HepG2 (cell line): ENCODE measurements around the gene OR6S1. TPM values are rescaled to one million over a fixed set of nuclear protein-coding genes. Genes with fewer than 3 reads are reported as not detected.

ENCODE experiments used
- ARHGAP35 ChIP-seq: sonication (generic); formaldehyde crosslinking; IDR thresholded peaks from 2 replicates; pipeline ENCODE4 v1.9.0; 2022; ENCODE audit warnings: mild to moderate bottlenecking, inconsistent platforms, moderate library complexity, missing genetic modification reagents, borderline replicate concordance
- GZF1 ChIP-seq: sonication (generic); formaldehyde crosslinking; IDR thresholded peaks from 2 replicates; pipeline ENCODE4 v1.5.1; 2020; ENCODE audit warnings: mild to moderate bottlenecking, missing genetic modification reagents
- JUND ChIP-seq: sonication (generic); formaldehyde crosslinking; IDR thresholded peaks from 2 replicates; pipeline ENCODE4 v1.8.0; 2022; ENCODE audit warnings: mild to moderate bottlenecking, missing genetic modification reagents
- KLF12 ChIP-seq: sonication (generic); formaldehyde crosslinking; IDR thresholded peaks from 2 replicates; pipeline ENCODE4 v1.4.0; 2020; ENCODE audit warnings: missing genetic modification reagents, borderline replicate concordance
- MIER3 ChIP-seq: IDR thresholded peaks from 2 replicates; pipeline ENCODE4 v1.6.1; 2016; ENCODE audit warnings: missing compliant biosample characterization, borderline replicate concordance
- PRMT3 ChIP-seq: sonication (generic); formaldehyde crosslinking; IDR thresholded peaks from 2 replicates; pipeline ENCODE4 v1.8.1; 2022; ENCODE audit warnings: low read depth, mild to moderate bottlenecking, moderate library complexity, missing genetic modification reagents, borderline replicate concordance
- SMARCE1 ChIP-seq: fragments of 450-650 bp; IDR thresholded peaks from 2 replicates; pipeline ENCODE4 v1.6.1; 2017; ENCODE audit warnings: borderline replicate concordance
- SMYD3 ChIP-seq: sonication (generic); formaldehyde crosslinking; IDR thresholded peaks from 2 replicates; pipeline ENCODE4 v1.8.1; 2023; ENCODE audit warnings: mild to moderate bottlenecking, missing genetic modification reagents
- SNRNP70 ChIP-seq: fragments of 200-400 bp; formaldehyde crosslinking; IDR thresholded peaks from 2 replicates; pipeline ENCODE4 v1.6.1; 2017; ENCODE audit warnings: mild to moderate bottlenecking, low read depth, low read length, moderate library complexity
- TCF7 ChIP-seq: sonication (generic); IDR thresholded peaks from 2 replicates; pipeline ENCODE4 v1.6.1; 2016; ENCODE audit warnings: antibody characterized with exemption, low read depth
- ZIK1 ChIP-seq: sonication (generic); formaldehyde crosslinking; IDR thresholded peaks from 2 replicates; pipeline ENCODE4 v1.5.0; 2020; ENCODE audit warnings: mild to moderate bottlenecking, low read depth, missing genetic modification reagents, borderline replicate concordance
- ZNF17 ChIP-seq: sonication (generic); formaldehyde crosslinking; IDR thresholded peaks from 2 replicates; pipeline ENCODE4 v1.5.0; 2020; ENCODE audit warnings: mild to moderate bottlenecking, missing genetic modification reagents
- ZNF234 ChIP-seq: sonication (generic); formaldehyde crosslinking; conservative IDR thresholded peaks from 2 replicates; pipeline ENCODE4 v1.5.1; 2020; ENCODE audit warnings: mild to moderate bottlenecking, missing genetic modification reagents
- ZNF550 ChIP-seq: sonication (generic); formaldehyde crosslinking; IDR thresholded peaks from 2 replicates; pipeline ENCODE4 v1.4.0; 2020; ENCODE audit warnings: mild to moderate bottlenecking, missing genetic modification reagents, borderline replicate concordance
- ZNF629 ChIP-seq: sonication (generic); formaldehyde crosslinking; conservative IDR thresholded peaks from 2 replicates; pipeline ENCODE4 v1.5.0; 2020; ENCODE audit warnings: missing genetic modification reagents
- polyA plus RNA-seq, 8 experiments: library from polyadenylated mRNA; depleted of rRNA in 3 of 8; stranded (reverse) in 7 of 8; unstranded in 1 of 8; fragments of >200 nt; fragmentation: Illumina TruSeq in 4 of 8; extraction: Trizol in 4 of 8; gene quantifications; 2 replicates each; pipeline versions ENCODE4 v1.2.1 to v1.2.3, GENCODE V29; 2011 to 2016; ENCODE audit warnings: low read depth in 4 of 8, missing spikeins in 1 of 8, mixed read lengths in 1 of 8; ENCODE audit not compliant: insufficient read depth in 1 of 8
- total RNA-seq, 5 experiments: library from RNA; depleted of rRNA; stranded (reverse); fragments of >200 nt; fragmentation: Illumina TruSeq; extraction: Trizol; gene quantifications; 2 replicates each; pipeline ENCODE4 v1.2.3, GENCODE V29; 2016; ENCODE audit warnings: low read depth in 1 of 5
- TF ChIP-seq, protein P1 (sequence below): sonication (generic); formaldehyde crosslinking; IDR thresholded peaks from 2 replicates; pipeline ENCODE4 v1.4.0; 2020; ENCODE audit warnings: low read depth, missing genetic modification reagents
- TF ChIP-seq, protein P2 (sequence below): sonication (generic); formaldehyde crosslinking; IDR thresholded peaks from 2 replicates; pipeline ENCODE4 v1.8.0; 2022; ENCODE audit warnings: missing genetic modification reagents, mild to moderate bottlenecking, inconsistent platforms, borderline replicate concordance
- TF ChIP-seq, protein P3 (sequence below): sonication (generic); formaldehyde crosslinking; IDR thresholded peaks from 2 replicates; pipeline ENCODE4 v1.9.0; 2021; ENCODE audit warnings: mild to moderate bottlenecking, missing genetic modification reagents

OR6S1 gene
- total and polyA plus RNA-seq, 2 of the 13 experiments (the other 11 are each of a cell fraction or from before 2014, with no cell fraction given) = 0.09 TPM; not detected in 1

DNA sequence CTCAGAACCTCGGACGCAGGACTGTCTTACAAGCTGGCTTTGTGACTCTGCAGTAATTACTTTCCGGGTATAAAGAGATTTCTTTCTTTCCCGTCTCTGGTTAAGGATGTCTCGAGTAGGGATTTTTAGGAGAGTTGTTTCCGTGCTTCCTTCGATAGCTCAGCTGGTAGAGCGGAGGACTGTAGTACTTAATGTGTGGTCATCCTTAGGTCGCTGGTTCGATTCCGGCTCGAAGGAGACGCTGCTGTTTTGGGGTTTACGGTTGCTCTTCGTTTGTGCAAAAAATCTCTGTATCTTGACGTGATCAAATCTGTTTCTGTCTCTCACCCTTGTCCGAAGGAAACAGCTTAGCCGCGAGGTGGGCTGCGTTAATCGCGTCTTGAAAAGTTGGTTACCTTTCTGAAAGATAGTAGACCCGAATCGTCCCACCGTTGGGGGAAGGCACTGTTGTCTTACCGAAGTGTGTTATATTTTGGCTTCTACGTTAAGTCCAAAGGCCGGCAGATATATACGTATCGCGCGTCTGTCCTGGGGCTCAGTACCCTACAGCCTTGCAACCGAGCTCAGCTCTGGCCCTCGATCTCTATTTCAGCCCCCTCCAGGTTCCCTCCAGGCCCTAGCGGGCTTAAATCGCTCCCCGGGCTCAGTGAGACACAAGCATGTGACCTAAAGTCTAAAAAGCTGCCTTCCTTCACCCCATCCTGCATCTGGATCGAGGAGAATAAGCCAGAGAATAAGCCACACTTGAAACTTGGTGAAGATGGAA is 41.8 kb upstream of the OR6S1 start (continued):
- no peak for TF ChIP-seq JUND (CRISPR knock-in tag)
- no peak for TF ChIP-seq ZNF17
- no peak for TF ChIP-seq SNRNP70
- no peak for TF ChIP-seq ZNF550 (CRISPR knock-in tag)
- TF ChIP-seq ZNF629 = peak; percentile 45; the same call in 1 of the 2 replicates
- no peak; the same call in 1 of the 2 replicates for TF ChIP-seq MIER3 (CRISPR knock-in tag)
- TF ChIP-seq, protein P1, sequence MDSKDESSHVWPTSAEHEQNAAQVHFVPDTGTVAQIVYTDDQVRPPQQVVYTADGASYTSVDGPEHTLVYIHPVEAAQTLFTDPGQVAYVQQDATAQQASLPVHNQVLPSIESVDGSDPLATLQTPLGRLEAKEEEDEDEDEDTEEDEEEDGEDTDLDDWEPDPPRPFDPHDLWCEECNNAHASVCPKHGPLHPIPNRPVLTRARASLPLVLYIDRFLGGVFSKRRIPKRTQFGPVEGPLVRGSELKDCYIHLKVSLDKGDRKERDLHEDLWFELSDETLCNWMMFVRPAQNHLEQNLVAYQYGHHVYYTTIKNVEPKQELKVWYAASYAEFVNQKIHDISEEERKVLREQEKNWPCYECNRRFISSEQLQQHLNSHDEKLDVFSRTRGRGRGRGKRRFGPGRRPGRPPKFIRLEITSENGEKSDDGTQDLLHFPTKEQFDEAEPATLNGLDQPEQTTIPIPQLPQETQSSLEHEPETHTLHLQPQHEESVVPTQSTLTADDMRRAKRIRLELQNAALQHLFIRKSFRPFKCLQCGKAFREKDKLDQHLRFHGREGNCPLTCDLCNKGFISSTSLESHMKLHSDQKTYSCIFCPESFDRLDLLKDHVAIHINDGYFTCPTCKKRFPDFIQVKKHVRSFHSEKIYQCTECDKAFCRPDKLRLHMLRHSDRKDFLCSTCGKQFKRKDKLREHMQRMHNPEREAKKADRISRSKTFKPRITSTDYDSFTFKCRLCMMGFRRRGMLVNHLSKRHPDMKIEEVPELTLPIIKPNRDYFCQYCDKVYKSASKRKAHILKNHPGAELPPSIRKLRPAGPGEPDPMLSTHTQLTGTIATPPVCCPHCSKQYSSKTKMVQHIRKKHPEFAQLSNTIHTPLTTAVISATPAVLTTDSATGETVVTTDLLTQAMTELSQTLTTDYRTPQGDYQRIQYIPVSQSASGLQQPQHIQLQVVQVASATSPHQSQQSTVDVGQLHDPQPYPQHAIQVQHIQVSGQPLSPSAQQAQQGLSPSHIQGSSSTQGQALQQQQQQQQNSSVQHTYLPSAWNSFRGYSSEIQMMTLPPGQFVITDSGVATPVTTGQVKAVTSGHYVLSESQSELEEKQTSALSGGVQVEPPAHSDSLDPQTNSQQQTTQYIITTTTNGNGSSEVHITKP = no peak
- peak; percentile 2; the same call in 1 of the 2 replicates for TF ChIP-seq GZF1 (CRISPR knock-in tag)
- peak; percentile 74; the same call in 1 of the 2 replicates for TF ChIP-seq PRMT3
- no peak for TF ChIP-seq SMYD3 (CRISPR knock-in tag)
- TF ChIP-seq KLF12 = no peak
- TF ChIP-seq, protein P2, sequence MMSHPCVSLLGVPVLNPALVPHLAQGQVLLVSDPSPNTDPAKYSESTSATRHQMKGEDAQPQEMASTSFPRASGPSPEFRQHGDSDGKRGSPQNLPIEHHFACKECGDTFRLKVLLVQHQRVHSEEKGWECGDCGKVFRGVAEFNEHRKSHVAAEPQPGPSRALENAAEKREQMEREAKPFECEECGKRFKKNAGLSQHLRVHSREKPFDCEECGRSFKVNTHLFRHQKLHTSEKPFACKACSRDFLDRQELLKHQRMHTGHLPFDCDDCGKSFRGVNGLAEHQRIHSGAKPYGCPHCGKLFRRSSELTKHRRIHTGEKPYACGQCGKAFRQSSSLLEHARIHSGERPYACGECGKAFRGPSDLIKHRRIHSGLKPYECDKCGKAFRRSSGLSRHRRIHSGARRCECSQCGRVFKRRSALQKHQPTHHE (CRISPR knock-in tag) = no peak
- no peak for TF ChIP-seq SMARCE1
- no peak for TF ChIP-seq ARHGAP35 (CRISPR knock-in tag)
- TF ChIP-seq ZNF234 (CRISPR knock-in tag) = no peak
- no peak for TF ChIP-seq ZIK1 (CRISPR knock-in tag)
- TF ChIP-seq, protein P3, sequence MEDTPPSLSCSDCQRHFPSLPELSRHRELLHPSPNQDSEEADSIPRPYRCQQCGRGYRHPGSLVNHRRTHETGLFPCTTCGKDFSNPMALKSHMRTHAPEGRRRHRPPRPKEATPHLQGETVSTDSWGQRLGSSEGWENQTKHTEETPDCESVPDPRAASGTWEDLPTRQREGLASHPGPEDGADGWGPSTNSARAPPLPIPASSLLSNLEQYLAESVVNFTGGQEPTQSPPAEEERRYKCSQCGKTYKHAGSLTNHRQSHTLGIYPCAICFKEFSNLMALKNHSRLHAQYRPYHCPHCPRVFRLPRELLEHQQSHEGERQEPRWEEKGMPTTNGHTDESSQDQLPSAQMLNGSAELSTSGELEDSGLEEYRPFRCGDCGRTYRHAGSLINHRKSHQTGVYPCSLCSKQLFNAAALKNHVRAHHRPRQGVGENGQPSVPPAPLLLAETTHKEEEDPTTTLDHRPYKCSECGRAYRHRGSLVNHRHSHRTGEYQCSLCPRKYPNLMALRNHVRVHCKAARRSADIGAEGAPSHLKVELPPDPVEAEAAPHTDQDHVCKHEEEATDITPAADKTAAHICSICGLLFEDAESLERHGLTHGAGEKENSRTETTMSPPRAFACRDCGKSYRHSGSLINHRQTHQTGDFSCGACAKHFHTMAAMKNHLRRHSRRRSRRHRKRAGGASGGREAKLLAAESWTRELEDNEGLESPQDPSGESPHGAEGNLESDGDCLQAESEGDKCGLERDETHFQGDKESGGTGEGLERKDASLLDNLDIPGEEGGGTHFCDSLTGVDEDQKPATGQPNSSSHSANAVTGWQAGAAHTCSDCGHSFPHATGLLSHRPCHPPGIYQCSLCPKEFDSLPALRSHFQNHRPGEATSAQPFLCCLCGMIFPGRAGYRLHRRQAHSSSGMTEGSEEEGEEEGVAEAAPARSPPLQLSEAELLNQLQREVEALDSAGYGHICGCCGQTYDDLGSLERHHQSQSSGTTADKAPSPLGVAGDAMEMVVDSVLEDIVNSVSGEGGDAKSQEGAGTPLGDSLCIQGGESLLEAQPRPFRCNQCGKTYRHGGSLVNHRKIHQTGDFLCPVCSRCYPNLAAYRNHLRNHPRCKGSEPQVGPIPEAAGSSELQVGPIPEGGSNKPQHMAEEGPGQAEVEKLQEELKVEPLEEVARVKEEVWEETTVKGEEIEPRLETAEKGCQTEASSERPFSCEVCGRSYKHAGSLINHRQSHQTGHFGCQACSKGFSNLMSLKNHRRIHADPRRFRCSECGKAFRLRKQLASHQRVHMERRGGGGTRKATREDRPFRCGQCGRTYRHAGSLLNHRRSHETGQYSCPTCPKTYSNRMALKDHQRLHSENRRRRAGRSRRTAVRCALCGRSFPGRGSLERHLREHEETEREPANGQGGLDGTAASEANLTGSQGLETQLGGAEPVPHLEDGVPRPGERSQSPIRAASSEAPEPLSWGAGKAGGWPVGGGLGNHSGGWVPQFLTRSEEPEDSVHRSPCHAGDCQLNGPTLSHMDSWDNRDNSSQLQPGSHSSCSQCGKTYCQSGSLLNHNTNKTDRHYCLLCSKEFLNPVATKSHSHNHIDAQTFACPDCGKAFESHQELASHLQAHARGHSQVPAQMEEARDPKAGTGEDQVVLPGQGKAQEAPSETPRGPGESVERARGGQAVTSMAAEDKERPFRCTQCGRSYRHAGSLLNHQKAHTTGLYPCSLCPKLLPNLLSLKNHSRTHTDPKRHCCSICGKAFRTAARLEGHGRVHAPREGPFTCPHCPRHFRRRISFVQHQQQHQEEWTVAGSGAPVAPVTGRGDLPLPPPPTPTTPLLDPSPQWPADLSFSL (CRISPR knock-in tag) = no peak
- no peak for TF ChIP-seq TCF7
